NCI-H1092 treated with DMSO at 0.1 percent for 48 hours (cell line): Measurements from ENCODE around the gene SCGB3A2.
"Not testable (repeated sequence)": the region's sequence is repeated elsewhere in the genome, so short reads cannot be mapped to it uniquely, and the experiment has no call there.

Source experiments
- DNase-seq: peaks from one replicate; lab custom pipeline; 2025; lab: John Stamatoyannopoulos, UW

The SCGB3A2 gene

DNA sequence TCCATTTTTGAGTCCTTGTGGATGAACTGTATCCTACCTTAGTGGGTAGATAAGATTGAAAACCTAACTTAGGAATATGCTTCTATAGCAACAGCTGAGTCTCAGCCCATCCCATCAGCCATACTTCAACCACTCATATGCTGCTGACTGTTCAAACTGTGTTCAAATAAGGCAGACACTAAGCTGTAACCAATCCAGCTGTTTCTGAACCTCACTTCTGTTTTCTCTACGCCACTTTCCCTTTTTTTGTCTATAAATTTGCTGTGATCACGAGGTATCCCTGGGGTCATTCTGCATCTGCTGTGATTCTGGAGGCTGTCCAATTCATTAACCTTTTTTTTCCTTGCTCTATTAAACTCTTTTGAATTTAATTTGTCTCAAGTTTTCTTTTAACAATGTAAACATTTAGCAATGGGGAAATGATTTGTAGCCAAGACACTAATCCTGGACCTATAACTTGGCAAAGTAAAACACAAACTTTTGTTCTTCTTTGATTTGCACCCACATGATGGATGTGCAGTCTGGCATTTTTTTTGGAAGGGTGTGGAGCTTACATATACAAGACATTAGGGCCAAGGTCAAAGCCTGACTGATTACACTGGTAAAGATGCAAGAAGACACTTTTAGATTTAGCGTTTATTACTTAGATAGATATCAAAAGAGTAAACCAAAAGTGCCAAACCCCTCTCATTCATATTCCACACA is 14.9 kb upstream of the SCGB3A2 start:
- no peak for DNase-seq

DNA sequence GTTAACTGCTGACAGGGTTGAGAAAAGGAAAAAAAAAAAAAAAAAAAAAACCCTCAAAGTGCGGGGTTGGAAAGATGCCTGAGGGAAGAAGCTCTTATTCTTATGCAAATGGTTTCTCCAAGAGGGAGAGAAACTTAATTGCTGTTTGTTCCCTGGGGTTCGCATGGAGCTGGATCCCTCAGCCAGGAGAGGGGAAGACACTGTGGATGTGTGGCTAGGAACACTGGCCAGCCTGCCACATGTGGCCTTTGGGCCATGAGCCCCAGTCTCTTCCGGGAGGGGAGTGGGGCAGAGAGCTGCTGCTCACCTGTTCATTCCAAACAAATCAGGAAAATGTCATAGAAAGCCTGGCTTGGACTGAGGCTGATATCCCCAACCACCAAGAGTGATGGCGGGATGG is 9.4 kb upstream of the SCGB3A2 start:
- no peak for DNase-seq

DNA sequence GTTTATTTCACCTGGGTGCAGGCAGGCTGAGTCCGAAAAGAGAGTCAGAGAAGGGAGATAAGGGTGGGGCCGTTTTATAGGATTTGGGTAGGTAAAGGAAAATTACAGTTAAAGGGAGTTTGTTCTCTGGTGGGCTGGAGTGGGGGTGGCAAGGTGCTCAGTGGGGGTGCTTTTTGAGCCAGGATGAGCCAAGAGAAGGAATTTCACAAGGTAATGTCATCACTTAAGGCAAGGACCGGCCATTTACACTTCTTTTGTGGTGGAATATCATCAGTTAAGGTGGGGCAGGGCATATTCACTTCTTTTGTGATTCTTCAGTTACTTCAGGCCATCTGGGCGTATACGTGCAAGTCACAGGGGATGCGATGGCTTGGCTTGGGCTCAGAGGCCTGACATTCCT is 8.6 kb upstream of the SCGB3A2 start:
- not testable (repeated sequence) for DNase-seq

DNA sequence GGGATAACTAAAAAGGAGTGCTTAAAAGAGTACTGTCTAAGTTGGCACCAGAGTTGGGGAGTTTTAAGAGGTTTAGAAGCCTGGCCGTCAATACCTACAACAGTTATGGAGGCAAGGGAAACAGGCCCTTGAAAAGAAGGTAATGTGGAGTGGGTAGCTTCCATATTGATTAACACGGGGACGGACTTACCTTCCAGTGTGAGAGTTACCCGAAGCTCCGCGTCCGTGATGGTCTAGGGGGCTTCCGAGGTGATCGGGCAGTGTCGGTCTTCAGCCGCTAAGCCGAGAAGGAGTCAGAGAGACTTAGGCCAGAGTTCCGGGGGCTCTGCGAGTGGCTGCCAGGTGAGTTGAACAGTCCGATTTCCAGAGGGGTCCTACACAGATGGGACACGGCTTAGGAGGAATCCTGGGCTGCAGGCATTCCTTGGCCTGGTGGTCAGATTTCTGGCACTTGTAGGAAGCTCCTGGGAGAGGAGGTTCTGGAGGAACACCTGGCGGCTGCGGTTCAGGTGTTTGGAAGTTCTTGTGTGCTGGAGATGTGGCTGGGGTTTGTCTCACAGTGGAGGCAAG is 6.4 kb upstream of the SCGB3A2 start:
- not testable (repeated sequence) for DNase-seq

DNA sequence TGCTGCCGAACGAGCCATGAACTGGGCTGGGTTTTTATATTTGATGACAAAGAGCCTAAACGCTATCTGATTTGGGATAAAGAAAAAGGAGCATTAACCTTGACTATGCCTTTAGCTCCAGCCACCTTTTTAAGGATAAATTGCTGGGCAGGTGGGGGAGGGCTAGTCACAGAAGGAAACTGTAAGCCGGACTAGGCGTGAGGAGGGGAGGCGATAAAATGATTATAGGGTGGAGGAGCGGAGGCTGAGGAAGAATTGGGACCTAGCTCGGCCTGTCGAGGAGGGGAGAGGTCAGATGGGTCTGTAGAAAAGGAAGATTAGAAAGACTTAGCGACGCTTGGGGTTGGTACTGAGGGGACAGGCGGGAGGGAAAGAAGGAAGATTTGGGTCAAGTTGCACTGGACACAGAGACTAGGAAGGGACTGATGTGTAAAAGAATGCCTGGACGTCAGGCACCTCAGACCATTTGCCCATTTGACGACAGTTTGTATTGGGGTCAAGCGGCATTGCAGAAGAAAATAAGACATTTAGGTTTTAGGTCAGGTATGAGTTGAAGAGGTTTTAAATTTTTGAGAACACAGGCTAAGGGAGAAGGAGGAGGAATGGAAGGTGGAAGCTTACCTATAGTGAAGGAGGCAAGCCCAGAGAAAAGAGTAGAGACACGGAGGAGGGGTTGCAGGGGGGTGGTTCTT is 5.6 kb upstream of the SCGB3A2 start:
- DNase-seq, result not testable (repeated sequence)

DNA sequence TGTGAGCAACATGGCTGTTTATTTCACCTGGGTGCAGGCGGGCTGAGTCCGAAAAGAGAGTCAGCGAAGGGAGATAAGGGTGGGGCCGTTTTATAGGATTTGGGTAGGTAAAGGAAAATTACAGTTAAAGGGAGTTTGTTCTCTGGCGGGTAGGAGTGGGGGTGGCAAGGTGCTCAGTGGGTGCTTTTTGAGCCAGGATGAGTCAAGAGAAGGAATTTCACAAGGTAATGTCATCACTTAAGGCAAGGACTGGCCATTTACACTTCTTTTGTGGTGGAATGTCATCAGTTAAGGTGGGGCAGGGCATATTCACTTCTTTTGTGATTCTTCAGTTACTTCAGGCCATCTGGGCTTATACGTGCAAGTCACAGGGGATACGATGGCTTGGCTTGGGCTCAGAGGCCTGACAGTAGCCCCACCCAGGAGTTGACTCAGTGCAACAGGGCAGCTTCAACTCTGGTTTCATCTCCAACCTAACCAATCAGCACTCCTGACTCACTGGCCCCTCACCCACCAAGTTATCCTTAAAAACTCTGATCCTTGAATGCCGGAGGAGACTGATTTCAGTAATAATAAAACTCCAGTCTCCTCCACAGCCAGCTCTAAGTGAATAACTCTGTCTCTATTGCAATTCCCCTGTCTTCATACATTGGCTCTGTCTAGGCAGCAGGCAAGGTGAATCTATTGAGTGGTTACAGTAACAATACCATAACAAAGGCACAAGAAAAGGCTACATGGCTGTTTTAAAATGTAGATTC is 4.2 kb upstream of the SCGB3A2 start:
- DNase-seq, result not testable (repeated sequence)

DNA sequence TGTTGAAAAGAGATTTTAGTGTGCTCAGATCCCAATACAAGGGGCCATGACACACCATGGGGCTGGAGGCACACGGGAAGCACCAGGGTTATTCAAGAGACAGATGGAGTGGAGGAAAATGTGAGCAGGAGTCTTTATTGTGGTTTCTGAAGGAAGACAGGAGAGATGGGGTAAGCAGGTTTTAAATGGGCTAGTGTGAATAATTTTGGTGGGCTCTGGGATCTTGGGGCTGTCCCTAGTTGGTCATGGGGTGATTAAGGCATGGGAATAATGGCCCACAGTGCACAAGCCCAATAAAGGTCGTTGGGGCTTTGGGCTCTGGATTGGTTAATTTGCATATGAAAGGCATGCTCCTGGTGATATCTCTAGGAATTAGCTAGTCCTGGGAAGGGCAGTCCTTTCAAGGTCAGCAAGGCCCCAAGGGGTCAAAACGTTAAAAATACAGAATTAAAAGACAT is 3.6 kb upstream of the SCGB3A2 start:
- no peak for DNase-seq

DNA sequence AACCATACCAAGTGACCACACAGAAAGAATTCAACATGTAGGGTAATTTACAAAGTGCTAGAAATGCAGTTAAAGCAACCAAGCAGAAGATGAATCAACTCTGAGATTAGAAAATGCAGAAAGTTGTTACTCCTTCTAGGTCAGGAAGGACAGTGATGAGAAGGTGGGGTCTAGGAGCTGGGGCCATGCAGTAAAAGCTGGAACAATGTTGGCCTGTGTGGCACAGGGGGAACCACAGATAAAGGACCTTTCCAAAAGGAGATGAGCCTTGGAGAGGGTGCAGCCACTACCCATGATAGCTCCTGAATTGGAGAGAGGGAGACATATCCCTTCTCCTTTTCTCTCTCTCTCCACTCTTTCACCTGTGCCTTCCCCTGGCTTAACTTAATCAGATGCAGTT is 2.4 kb upstream of the SCGB3A2 start:
- DNase-seq, result no peak

DNA sequence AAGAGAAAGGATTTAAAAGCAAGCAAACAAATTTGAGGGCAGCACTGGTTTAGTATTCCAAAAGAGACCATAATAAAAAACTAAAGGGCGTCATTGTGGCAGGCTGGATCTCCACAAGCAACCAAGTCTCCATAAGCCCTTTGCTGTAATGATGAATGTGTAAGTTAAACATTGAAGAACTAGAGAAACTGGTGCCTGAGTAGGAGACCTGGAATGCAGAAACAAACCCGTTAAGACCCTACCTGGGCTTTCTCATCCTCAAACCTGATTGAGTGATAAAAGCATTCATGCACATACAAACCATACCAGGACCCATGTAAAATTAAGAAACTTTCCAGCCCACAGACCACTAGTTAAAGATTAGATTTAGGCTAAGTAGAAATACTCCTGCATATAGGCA is 1.9 kb upstream of the SCGB3A2 start:
- no peak for DNase-seq

DNA sequence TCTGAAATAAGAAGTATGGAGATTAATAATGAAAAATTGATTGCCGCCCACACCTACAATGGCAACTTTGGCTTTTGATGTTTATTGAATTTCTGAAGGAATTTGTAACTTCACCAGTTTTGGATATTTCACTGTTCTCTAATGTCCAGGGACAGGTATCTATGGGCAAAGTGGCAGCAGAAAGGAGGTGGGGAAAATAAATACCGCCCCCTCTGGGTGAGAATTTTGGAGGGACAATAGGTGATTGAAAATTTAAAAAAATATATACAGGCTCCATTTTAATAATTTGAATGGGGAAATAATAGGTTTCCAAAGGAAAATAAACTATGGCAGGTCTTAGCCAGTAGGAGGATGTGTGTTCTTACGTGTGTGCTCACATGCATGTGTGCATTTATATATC is 1.3 kb downstream of the SCGB3A2 start:
- DNase-seq, result no peak

DNA sequence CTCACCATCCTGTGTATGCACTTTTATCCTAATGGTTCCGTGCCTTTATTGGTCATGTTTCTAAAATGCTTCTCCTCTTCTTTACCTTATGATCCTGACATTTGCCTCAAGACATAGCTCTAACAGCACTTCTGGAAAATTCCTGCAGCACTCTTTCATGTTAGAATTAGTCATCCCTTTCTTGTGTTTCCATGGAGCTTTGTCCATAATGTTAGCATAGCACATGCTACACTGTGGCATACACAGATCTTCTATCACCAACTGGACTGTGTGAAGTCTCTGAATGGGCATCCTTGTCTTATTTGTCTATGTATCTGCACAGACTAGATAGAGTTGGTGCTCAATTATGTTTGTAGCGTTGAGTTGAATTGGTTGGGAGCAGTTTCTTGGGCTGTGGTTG is 2.0 kb downstream of the SCGB3A2 start:
- DNase-seq, result no peak

DNA sequence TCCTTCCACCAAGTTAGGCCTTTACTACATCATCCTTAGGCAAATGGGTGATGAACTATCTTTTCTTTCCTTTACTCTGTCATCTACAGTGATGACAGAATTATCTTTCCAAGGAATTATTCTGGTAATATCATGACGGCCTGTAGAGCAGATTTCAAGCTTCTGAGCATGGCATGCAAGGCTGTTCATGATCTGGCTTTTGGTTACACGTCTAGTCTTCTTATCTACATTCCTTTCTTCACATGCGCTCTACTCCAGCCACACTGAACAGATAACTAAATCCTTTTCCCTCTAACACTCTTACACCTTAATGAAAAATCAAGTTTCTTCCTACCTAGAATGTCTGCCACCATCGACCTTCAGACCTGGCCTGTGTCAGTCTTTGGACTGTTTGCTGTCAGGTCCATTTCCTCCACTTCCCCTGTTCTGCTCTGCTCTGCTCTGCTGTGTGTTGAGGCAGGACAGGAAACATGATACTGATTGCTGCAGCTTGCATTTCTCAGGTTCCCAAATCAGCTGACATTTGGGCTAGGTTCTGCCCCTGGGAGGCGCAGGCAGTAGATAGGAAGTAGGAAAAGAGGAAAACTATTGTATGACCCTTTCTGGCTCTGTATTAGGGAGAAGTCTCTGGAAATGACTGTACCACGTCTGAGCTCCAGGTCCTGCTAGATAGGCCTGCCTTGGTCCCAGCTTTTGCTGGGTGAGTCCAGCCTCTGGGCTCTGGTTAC is 4.2 kb downstream of the SCGB3A2 start:
- DNase-seq, result no peak

DNA sequence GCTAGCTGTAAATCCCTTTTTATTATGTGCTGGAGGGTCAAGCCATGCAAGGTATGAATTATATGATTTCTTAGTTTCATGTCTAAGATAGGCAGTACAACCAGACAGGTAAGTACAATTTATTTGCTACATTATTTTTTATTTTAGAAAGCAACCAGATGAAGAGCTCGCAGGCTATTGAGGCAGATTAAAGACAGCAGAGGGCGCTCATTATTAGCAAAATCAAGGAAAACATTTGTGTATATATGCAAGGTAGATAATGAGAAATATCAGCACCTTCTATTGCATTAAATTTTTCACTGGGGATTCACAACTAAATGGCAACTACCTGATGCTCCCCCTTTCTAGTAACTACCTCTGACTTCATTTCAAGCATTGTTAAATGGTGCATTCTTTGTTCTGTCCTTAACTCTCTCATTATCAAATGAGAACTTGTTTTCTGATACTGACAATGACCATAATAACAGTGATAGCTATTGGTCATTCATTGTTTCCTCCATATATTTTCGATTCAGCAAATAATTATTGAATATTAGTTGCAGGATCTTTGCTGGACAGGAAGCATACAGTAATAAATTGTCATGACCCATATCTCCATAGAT is 8.6 kb downstream of the SCGB3A2 start:
- peak; percentile 29 for DNase-seq

DNA sequence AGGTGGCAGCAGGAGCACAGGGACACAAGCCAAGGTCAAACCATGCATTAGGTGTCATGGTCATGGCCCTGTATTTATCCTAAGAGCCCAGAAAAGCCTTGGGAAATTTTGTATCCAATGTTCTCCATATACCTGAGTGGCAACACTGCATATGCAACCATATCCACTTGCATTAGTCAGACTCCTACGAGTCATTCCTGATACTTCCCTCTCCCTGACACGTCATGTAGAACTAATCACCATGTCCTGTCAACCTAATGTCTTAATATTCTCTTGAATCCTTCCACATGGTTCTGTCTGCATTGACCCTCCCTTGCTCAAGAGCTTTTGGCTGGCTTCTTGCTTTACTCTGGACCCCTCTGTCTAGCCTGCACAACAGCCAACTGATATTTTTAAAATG is 9.4 kb downstream of the SCGB3A2 start:
- no peak for DNase-seq

DNA sequence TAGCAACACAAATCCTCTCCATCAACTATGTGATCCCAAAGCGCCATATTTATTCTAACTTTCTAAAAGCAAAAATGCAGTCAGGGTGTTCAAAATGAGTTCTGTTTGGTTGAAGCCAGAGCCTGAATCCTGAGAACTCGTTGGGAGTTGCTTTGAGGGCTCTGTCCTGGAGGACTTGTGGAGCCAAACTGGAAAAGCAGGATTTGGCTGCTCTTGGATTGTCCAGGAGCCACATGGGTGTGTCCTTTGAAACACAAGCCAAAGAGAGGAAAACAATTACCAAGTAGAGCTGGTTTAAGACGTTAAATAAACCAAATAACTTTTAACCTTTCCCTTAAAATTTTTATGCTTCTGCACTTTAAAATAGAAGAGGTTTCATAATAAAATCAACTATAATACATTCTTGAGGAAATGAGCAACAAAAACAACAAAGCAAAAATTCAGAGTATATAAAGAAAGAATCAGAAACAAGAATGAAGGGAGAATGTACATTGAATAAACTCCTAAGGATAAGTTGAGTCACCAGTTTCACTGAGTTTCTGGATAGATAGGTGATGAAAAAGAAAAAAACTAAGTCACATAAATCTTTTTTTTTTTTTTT is 14.3 kb downstream of the SCGB3A2 start:
- no peak for DNase-seq

DNA sequence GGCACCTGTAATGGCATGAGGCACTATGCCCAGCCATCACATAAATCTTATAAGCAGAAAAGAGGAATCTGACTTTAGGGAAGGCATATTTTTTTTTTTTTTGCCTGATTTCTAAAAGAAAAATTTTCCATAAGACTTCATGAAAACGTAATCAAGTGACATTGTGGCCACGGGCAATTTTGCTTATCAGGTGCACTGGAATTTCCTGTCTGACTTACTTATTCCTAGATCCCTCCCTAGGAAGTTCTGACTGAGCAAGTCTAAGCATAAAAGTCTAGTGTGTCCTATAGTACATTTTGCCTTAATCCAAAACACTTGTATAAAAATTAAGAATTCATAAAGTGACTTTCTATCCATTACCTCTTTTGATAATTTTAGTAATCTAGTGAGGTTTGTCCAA is 15.3 kb downstream of the SCGB3A2 start:
- DNase-seq, result no peak

DNA sequence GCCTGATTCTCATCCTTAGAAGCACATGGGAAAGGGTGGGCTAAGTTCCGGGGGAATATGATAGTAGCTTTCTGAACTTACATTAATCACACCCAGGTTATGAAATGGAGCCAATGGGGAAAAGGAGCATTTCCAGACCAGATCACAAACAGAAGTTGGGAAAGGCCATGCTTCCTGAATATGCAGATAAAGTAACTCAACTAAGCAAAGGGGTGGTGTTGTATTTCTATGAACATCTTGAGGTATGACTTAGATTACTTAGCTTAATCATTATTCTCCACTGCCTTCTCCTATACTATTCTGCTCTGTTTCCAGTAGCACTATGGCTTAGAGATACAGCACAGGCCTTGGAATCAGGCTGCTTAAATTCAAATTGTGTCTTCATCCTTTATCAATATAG is 17.4 kb downstream of the SCGB3A2 start:
- no peak for DNase-seq

DNA sequence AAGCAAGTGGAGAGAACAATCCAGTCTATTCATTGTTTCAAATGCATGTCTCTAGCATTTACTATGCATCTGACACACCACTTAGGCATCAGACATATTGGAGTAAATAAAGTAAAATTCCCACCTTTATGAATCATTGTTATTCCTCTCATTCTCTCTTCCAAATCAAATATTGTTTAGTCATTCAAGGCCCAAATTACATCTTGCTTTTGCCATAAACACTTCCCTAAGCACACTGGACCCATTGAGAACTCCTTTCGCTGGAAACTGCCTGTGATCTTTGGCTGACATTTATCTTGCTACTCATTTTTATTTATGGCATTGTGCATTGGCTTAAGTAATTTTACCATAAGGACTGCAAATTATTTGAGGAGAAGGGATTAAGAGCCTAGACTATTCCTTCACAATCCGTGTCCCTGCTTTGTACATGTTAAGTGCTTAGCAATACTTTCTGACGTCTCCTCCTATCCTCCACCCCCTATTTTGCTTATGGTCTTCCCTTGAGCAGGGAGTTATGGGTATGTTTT is 20.4 kb downstream of the SCGB3A2 start:
- DNase-seq, result no peak

DNA sequence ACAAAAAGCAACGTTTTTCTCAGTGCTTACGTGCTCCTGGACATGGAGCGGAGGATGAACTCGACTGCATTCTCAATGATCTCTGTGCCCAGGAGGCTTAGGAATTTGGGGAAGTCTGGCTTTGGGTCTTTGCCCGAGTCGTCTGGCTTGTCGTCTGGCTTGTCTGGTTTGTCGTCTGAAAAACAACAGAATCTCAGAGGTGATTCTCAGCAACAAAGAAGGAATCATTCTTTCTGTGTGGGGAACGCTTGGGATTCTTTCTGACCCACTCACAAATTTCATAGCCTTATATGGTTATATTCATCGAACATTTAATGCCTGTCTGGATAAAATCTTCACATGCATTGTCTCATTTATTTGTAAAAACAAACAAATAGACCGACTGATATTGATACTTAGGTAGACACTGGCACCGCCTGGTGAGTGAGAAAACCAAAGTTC is 23.1 kb downstream of the SCGB3A2 start:
- DNase-seq, result no peak

DNA sequence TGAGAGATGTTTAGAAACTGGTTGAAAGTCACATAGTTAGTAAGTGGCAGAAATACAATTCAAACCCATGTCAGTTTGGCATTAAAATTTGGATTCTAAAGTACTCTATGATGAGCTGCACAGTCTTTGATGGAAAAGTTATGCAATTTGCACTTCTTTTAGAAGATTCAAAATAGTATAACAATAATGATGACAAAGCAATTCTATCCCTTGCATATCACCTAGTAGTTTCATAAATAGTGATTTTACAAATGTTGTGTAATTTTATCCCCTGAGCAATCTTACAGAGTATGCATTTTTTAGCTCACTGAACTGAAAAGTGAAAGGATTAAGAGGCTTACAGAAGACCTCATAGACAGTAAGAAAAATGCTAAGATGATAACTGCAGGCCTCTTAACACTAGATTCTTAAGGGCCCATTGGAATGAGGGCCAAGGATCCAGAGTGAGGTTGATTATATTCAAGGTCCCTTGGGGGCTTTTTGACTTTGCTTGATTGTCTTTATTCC is 24.2 kb downstream of the SCGB3A2 start:
- no peak for DNase-seq

DNA sequence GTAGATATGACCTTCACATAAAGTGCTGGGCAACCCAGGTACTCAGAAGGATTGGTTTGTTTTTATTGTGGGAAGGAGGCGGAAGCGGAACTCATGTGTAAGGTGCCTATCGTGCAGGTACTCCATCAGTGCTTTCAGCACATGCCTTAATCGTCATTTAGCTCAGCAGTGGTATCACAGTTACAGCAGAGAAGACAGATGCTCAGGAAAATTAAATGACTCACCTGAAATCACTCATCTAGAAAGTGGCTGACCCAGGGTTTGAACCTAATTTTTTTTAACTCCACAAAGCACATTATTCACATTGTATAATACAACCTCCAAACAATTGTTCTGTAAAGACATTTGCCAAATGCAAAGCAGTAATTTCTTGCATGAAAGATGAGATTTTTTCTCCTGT is 25.6 kb downstream of the SCGB3A2 start:
- no peak for DNase-seq
